Brain microvascular endothelial cell (primary cell): ENCODE measurements around the gene UCHL3.
"Not testable (repeated sequence)": the region's sequence is repeated elsewhere in the genome, so short reads cannot be mapped to it uniquely, and the experiment has no call there.

Source experiments
- DNase-seq: peaks from one replicate; pipeline ENCODE4 v3.0.0-alpha.2; 2020
- H3K27ac ChIP-seq: fragments of 250-450 bp; sonication (Bioruptor Pico); 2 replicates; pipeline ENCODE4 v1.5.1; 2020; ENCODE audit warnings: mild to moderate bottlenecking, moderate library complexity
- H3K27me3 ChIP-seq: fragments of 250-450 bp; sonication (Bioruptor Pico); replicated peaks from 2 replicates; pipeline ENCODE4 v1.5.1; 2020; ENCODE audit warnings: mild to moderate bottlenecking
- H3K36me3 ChIP-seq: fragments of 250-450 bp; sonication (Bioruptor Pico); replicated peaks from 2 replicates; pipeline ENCODE4 v1.5.1; 2020; ENCODE audit warnings: mild to moderate bottlenecking
- H3K4me3 ChIP-seq: 2 replicates; pipeline ENCODE4 v1.5.1; 2011; ENCODE audit warnings: low read depth, mild to moderate bottlenecking, control low read depth, low read length, moderate library complexity
- in situ Hi-C: cut with HindIII; loops from 2 replicates; pipeline ENCODE4 v1.10.0; 2017; ENCODE audit warnings: low sequenced_read_pairs, low pct_ligation_motif_present
- TF ChIP-seq, protein P1 (sequence below): IDR thresholded peaks from 2 replicates; pipeline ENCODE4 v1.5.1; 2011; ENCODE audit warnings: low read depth, mild to moderate bottlenecking, moderate library complexity, low read length, control low read depth, inconsistent platforms; ENCODE audit errors: missing control alignments

Gene UCHL3

GRCh38 chr13:75544681-75545330, 4.8 kb upstream of the UCHL3 start:
- TF ChIP-seq, protein P1, sequence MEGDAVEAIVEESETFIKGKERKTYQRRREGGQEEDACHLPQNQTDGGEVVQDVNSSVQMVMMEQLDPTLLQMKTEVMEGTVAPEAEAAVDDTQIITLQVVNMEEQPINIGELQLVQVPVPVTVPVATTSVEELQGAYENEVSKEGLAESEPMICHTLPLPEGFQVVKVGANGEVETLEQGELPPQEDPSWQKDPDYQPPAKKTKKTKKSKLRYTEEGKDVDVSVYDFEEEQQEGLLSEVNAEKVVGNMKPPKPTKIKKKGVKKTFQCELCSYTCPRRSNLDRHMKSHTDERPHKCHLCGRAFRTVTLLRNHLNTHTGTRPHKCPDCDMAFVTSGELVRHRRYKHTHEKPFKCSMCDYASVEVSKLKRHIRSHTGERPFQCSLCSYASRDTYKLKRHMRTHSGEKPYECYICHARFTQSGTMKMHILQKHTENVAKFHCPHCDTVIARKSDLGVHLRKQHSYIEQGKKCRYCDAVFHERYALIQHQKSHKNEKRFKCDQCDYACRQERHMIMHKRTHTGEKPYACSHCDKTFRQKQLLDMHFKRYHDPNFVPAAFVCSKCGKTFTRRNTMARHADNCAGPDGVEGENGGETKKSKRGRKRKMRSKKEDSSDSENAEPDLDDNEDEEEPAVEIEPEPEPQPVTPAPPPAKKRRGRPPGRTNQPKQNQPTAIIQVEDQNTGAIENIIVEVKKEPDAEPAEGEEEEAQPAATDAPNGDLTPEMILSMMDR = no peak
- no peak overlapping the region for H3K4me3 ChIP-seq
- no peaks in the 10 kb centered on the region for H3K27me3 ChIP-seq
- no peak overlapping the region for H3K27ac ChIP-seq
- DNase-seq = peak; percentile 62
- no peaks in the 10 kb centered on the region for H3K36me3 ChIP-seq
- in situ Hi-C loops = no loop called here

DNA sequence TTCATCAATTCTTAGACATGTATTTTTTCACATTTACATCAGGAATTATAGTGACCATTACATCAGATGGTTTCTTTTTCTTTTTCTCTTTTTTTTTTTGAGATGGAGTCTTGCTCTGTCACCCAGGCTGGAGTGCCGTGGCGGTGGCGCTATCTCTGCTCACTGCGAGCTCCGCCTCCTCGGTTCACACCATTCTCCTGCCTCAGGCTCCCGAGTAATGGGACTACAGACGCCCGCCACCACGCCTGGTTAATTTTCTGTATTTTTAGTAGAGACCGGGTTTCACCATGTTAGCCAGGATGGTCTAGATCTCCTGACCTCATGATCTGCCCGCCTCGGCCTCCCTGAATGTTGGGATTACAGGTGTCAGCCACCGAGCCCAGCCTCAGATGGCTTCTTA, 4.2 kb upstream of the UCHL3 start:
- H3K4me3 ChIP-seq, H3K27me3 ChIP-seq, in situ Hi-C loops, DNase-seq, H3K36me3 ChIP-seq, H3K27ac ChIP-seq: not testable (repeated sequence)

DNA sequence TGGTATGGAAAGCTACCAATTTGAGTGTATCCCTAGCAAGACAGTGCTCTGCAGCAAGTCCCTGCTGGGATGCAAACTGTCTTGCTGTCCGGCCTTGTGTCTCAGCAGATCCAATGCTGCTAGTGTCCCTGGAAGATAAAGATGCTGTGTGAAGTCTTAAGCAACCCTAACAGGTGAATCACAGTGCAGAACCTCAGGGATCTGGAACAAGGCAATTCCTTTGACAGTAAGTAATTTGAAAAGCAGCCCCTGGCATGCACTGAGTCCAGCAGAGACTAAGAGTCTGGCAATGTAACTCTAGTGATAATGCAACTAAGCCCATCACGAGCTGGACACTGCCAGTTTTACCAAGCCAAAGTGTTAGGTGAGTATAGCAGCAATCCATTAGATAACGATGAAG, 1.7 kb upstream of the UCHL3 start:
- no peak for DNase-seq
- TF ChIP-seq, protein P1 = no peak
- H3K27ac ChIP-seq = no peak overlapping the region
- no peaks in the 10 kb centered on the region for H3K36me3 ChIP-seq
- no peaks in the 10 kb centered on the region for H3K27me3 ChIP-seq
- in situ Hi-C loops = no loop called here
- H3K4me3 ChIP-seq = no peak overlapping the region

- H3K27me3 ChIP-seq = no peaks in the 10 kb centered on the region
These were observed 572 bp downstream of the UCHL3 start for GRCh38 chr13:75550159-75550567.

DNA sequence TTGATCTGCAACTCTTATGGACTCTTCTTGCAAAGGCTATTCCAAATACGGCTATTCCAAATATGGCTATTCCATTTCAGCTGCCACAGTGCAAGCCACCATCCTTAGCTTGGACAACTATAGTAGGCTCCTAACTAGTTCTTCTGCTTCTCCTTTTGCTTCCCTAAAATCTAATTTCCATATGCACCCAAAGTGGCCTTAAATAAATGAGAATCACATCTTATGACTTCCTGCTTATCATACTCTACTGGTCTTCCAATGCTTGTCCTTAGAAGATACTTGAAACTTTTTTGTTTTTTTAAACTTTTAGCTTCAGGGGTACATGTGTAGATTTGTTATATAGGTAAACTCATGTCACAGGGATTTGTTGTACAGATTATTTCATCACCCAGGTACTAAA, 4.9 kb downstream of the UCHL3 start:
- Histone ChIP-seq H3K36me3 (peaks cover 7% of the 10 kb centered on the region), H3K27ac (no peak overlapping the region), H3K27me3 (no peaks in the 10 kb centered on the region), H3K4me3 (no peak overlapping the region)
- no peak for DNase-seq
- TF ChIP-seq, protein P1 = no peak
- in situ Hi-C loops = no loop called here

More at GRCh38 chr13:75550159-75550567, 572 bp downstream of the UCHL3 start:
- peak overlapping the region; percentile 100 for H3K27ac ChIP-seq
- TF ChIP-seq, protein P1 = no peak
- peak overlapping the region; percentile 94 for H3K4me3 ChIP-seq
- peak; percentile 83 for DNase-seq
- in situ Hi-C loops = no loop called here
- H3K36me3 ChIP-seq = peaks cover 7% of the 10 kb centered on the region

GRCh38 chr13:75554981-75555380, 5.4 kb downstream of the UCHL3 start:
- Histone ChIP-seq H3K27me3 (no peaks in the 10 kb centered on the region), H3K36me3 (peaks cover 7% of the 10 kb centered on the region), H3K27ac (no peak overlapping the region), H3K4me3 (no peak overlapping the region)
- TF ChIP-seq, protein P1 = no peak
- DNase-seq = no peak
- in situ Hi-C loops = no loop called here
